Activated naive CD4-positive, alpha-beta T cell (primary cell): ENCODE data around the gene ERICH4.

Experiments
- DNase-seq, 4 experiments: peaks; one replicate each; lab custom pipeline; 2025; lab: John Stamatoyannopoulos, UW

ERICH4 gene

GRCh38 chr19:41414461-41414860, 28.5 kb upstream of the ERICH4 start:
- DNase-seq, result no peak

GRCh38 chr19:41415154-41415571, 27.8 kb upstream of the ERICH4 start:
- DNase-seq, result no peak

GRCh38 chr19:41416194-41416674, 26.7 kb upstream of the ERICH4 start:
- no peak for DNase-seq

- DNase-seq, result no peak
These were observed 22.7 kb upstream of the ERICH4 start for GRCh38 chr19:41420101-41420880.

- DNase-seq, result no peak
These were observed 21.6 kb upstream of the ERICH4 start for GRCh38 chr19:41421314-41421713.

- no peak for DNase-seq
These were observed 21.0 kb upstream of the ERICH4 start for GRCh38 chr19:41421973-41422372.

- no peak for DNase-seq
These were observed 20.5 kb upstream of the ERICH4 start for GRCh38 chr19:41422456-41422855.

GRCh38 chr19:41422955-41423354, 20.0 kb upstream of the ERICH4 start:
- DNase-seq, result no peak

- no peak for DNase-seq
These were observed 18.4 kb upstream of the ERICH4 start for GRCh38 chr19:41424335-41425173.

GRCh38 chr19:41425174-41426115, 17.5 kb upstream of the ERICH4 start:
- DNase-seq, result no peak

GRCh38 chr19:41426116-41426841, 16.7 kb upstream of the ERICH4 start:
- no peak for DNase-seq

GRCh38 chr19:41426952-41427646, 15.9 kb upstream of the ERICH4 start, which contains the start of gene B3GNT8:
TSS of gene B3GNT8 (minus strand) at chr19:41427374. CDS start at chr19:41426778, 596 bp downstream.
- peak in 1 of 4 experiments; percentile 7 for DNase-seq

- DNase-seq, result peak in 1 of 4 experiments; percentile 6
These were observed 15.1 kb upstream of the ERICH4 start for GRCh38 chr19:41427647-41428480.

GRCh38 chr19:41428481-41428859, 14.5 kb upstream of the ERICH4 start:
- DNase-seq, result no peak

GRCh38 chr19:41430922-41431321, 12.0 kb upstream of the ERICH4 start:
- no peak for DNase-seq

- no peak for DNase-seq
These were observed 11.2 kb upstream of the ERICH4 start for GRCh38 chr19:41431426-41432386.

GRCh38 chr19:41433171-41433570, 9.8 kb upstream of the ERICH4 start:
- DNase-seq, result no peak

- no peak for DNase-seq
These were observed 8.5 kb upstream of the ERICH4 start for GRCh38 chr19:41434450-41434849.
